Measurements from ENCODE around the gene SPOCK2. TPM values are rescaled to one million over a fixed set of nuclear protein-coding genes. Genes with fewer than 3 reads are reported as not detected.
"Not testable (repeated sequence)": the region's sequence is repeated elsewhere in the genome, so short reads cannot be mapped to it uniquely, and the experiment has no call there.

Gene SPOCK2
- total RNA-seq, 1 experiment from 2014 or later = 1.1 TPM

DNA sequence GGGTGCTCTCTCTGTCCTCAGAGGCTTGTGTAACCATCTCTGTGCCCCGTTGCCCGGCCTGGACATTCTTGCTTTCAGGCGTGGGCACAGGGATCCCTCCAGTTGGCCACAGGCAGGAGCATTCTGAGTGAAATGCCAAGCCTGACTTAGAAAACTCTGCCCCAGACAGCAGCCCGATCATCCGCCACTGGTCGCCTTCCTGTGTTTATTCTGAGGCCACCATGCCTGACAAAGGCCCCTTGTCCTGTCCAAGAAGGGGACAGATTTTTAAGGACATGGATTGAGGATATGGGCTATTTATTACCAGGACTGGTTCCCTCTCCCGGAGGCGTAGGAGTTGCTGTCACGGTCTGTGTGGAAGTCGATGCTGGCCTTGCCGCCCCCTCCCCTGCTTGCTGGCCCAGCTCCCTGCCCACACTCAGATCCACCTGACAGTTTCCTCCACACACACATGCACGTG lies 54.3 kb downstream of the SPOCK2 start:
- ATAC-seq (no peak), DNase-seq (ENCODE audit: low read depth, low spot score) (no peak)
- H3K9me3 ChIP-seq (ENCODE audit: control insufficient read depth in 1 of 2, insufficient read depth in 1 of 2, low read depth in 1 of 2, low read length in 2 of 2) = no peaks in the 10 kb centered on the region
- CTCF ChIA-PET = interaction anchor here (1.6 kb wide), 1 partner anchor 14 kb away, joined by 6 read pairs; no protein-coding TSS in a partner anchor
- POLR2A ChIA-PET = no interaction called here
- RAD21 ChIA-PET (ENCODE audit: low non-redundant PET in 1 of 2, low total read pairs in 2 of 2, uncharacterized antibody in 2 of 2, unreplicated experiment in 2 of 2) = no interaction called here
- H3K4me2 ChIP-seq (ENCODE audit: low read length) = no peak overlapping the region
- H3K9me2 ChIP-seq (ENCODE audit: insufficient read depth) = no peaks in the 10 kb centered on the region
- H3K27ac ChIP-seq (ENCODE audit: low read depth, low read length) = no peak overlapping the region
- no peaks in the 10 kb centered on the region for H4K20me1 ChIP-seq (ENCODE audit: insufficient read depth)
- no peak for TF ChIP-seq SRF (IDR thresholded peaks at IDR 0.05; ENCODE audit: low read depth)
- TF ChIP-seq SP1 (IDR thresholded peaks at IDR 0.05; ENCODE audit: low read depth) = no peak
- TF ChIP-seq FOSL1 (IDR thresholded peaks at IDR 0.05; ENCODE audit: low read depth) = no peak
- no peak for TF ChIP-seq TCF7L2 (IDR thresholded peaks at IDR 0.05; ENCODE audit: borderline replicate concordance, extremely low read depth, insufficient read depth, insufficient read length)
- TF ChIP-seq EZH2phosphoT487 (IDR thresholded peaks at IDR 0.05; ENCODE audit: borderline replicate concordance) = no peak
- no peak for TF ChIP-seq REST (IDR thresholded peaks at IDR 0.05; ENCODE audit: low read depth)
- TF ChIP-seq, protein P1, sequence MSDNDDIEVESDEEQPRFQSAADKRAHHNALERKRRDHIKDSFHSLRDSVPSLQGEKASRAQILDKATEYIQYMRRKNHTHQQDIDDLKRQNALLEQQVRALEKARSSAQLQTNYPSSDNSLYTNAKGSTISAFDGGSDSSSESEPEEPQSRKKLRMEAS (IDR thresholded peaks at IDR 0.05) = no peak
- TF ChIP-seq POLR2A (IDR thresholded peaks at IDR 0.05; ENCODE audit: borderline replicate concordance, extremely low read depth, insufficient read depth, insufficient read length) = no peak
- no peak for TF ChIP-seq CEBPB (IDR thresholded peaks at IDR 0.05; ENCODE audit: low read depth)
- no peak for TF ChIP-seq RAD21 (IDR thresholded peaks at IDR 0.05; ENCODE audit: low read depth)
- no peak for TF ChIP-seq ZBTB33 (IDR thresholded peaks at IDR 0.05; ENCODE audit: extremely low read depth, insufficient replicate concordance, low read length)
- TF ChIP-seq ATF3 (IDR thresholded peaks at IDR 0.05) = no peak
- no peak for TF ChIP-seq YY1 (IDR thresholded peaks at IDR 0.05; ENCODE audit: extremely low read depth, insufficient replicate concordance, low read depth, low read length)
- no peak for TF ChIP-seq CBX3 (IDR thresholded peaks at IDR 0.05; ENCODE audit: low read depth)
- no TSS peak for BruUV-seq (replicated peaks)
- H3K9ac ChIP-seq (ENCODE audit: low read length) = no peak overlapping the region
- no peaks in the 10 kb centered on the region for H3K79me2 ChIP-seq (ENCODE audit: insufficient read depth, low read length)
- H3K27me3 ChIP-seq (ENCODE audit: insufficient read depth, low read length) = no peaks in the 10 kb centered on the region
- intact Hi-C loops (cut with micrococcal nuclease) = no loop called here
- H2AFZ ChIP-seq (ENCODE audit: low read depth, low read length, poor library complexity, severe bottlenecking) = no peak overlapping the region
- no peaks in the 10 kb centered on the region for H3K36me3 ChIP-seq (ENCODE audit: control insufficient read depth in 1 of 2, insufficient read depth in 2 of 2, low read length in 2 of 2)
- no peak overlapping the region for H3K4me3 ChIP-seq (replicated peaks in 1 of 2; ENCODE audit: low read depth in 1 of 2, low read length in 2 of 2)
- H3K4me1 ChIP-seq (ENCODE audit: control insufficient read depth in 1 of 2, insufficient read depth in 2 of 2, low read length in 2 of 2) = peaks cover 0 to 13% of the 10 kb centered on the region in 2 experiments; a peak in 2 of 4 replicates

DNA sequence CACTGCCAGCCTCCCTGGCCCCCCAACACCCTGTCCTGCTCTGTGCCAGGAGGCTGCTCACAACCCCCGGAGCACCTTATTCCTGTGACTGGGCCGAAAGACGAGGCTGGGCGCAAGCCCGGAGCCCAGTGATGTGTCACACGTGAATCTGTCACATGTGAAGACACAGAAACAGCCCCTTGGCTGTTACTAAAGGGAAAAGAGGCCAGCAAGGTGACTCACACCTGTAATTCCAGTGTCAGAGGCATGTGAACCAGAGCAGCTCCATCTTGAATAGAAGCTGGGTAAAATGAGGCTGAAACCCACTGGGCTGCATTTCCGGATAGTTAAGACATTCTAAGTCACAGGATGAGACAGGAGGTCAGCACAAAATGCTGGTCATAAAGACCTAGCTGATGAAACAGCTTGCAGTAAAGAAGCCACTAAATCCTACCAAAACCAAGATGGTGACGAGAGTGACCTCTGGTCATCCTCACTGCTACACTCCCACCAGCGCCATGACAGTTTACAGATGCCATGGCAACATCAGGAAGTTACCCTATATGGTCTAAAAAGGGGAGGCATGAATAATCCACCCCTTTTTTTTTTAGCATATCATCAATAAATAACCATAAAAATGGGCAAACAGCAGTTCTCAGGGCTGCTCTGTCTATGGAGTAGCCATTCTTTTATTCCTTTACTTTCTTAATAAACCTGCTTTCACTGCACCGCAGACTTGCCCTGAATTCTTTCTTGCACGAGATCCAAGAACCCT lies 55.8 kb downstream of the SPOCK2 start:
- BruUV-seq (replicated peaks); H3K79me2 ChIP-seq (ENCODE audit: insufficient read depth, low read length); H4K20me1 ChIP-seq (ENCODE audit: insufficient read depth); H3K9ac ChIP-seq (ENCODE audit: low read length); DNase-seq (ENCODE audit: low read depth, low spot score); H3K27ac ChIP-seq (ENCODE audit: low read depth, low read length); H3K4me3 ChIP-seq (replicated peaks in 1 of 2; ENCODE audit: low read depth in 1 of 2, low read length in 2 of 2); H3K9me2 ChIP-seq (ENCODE audit: insufficient read depth); RAD21 ChIA-PET (ENCODE audit: low non-redundant PET in 1 of 2, low total read pairs in 2 of 2, uncharacterized antibody in 2 of 2, unreplicated experiment in 2 of 2); H3K4me2 ChIP-seq (ENCODE audit: low read length); H2AFZ ChIP-seq (ENCODE audit: low read depth, low read length, poor library complexity, severe bottlenecking); ATAC-seq; H3K36me3 ChIP-seq (ENCODE audit: control insufficient read depth in 1 of 2, insufficient read depth in 2 of 2, low read length in 2 of 2); intact Hi-C loops (cut with micrococcal nuclease); POLR2A ChIA-PET; H3K27me3 ChIP-seq (ENCODE audit: insufficient read depth, low read length); H3K9me3 ChIP-seq (ENCODE audit: control insufficient read depth in 1 of 2, insufficient read depth in 1 of 2, low read depth in 1 of 2, low read length in 2 of 2): not testable (repeated sequence)
- peaks cover 11 to 12% of the 10 kb centered on the region in 2 experiments for H3K4me1 ChIP-seq (ENCODE audit: control insufficient read depth in 1 of 2, insufficient read depth in 2 of 2, low read length in 2 of 2)
- CTCF ChIA-PET = interaction anchor here (1.6 kb wide), 1 partner anchor 16 kb away, joined by 6 read pairs; no protein-coding TSS in a partner anchor
